PC-3 (cell line): ENCODE data around the gene PTPMT1. TPM values are rescaled to one million over a fixed set of nuclear protein-coding genes. Genes with fewer than 3 reads are reported as not detected.
A peak's percentile ranks its signal among the peaks of the same experiment; 100 is the strongest.

Experiments
- ATAC-seq: fragments of 200-7000 bp; cut with Tn5 transposase; 2 replicates; pipeline ENCODE4 v1.9.1; 2020; ENCODE audit warnings: mild to moderate bottlenecking, moderate library complexity
- BruUV-seq: library from RNA; stranded (reverse); fragments of 400-500 nt; replicated peaks from 2 replicates; lab custom pipeline; 2021; lab: Mats Ljungman, UMichigan
- CTCF ChIA-PET: fragments of 300-600 bp; sonication (Branson Sonifier 250); formaldehyde crosslinking; loops from one replicate; lab custom pipeline; 2022; ENCODE audit warnings: antibody characterized with exemption; lab: Charles Lee
- POLR2A ChIA-PET: fragments of 300-600 bp; sonication (Branson Sonifier 250); formaldehyde crosslinking; loops from one replicate; lab custom pipeline; 2022; ENCODE audit warnings: antibody characterized with exemption; ENCODE audit not compliant: unreplicated experiment; lab: Charles Lee
- DNase-seq: peaks from one replicate; pipeline ENCODE4 v3.0.0-alpha.2; 2015
- H2AFZ ChIP-seq: fragments of 300-600 bp; sonication (generic); 2 replicates; pipeline ENCODE4 v1.6.0; 2016; ENCODE audit warnings: antibody characterized with exemption, low read length
- H3F3A ChIP-seq: fragments of 300-600 bp; sonication (generic); one replicate; pipeline ENCODE4 v1.6.0; 2017; ENCODE audit warnings: antibody characterized with exemption, low read length, control low read depth, mild to moderate bottlenecking; ENCODE audit not compliant: unreplicated experiment
- H3K27ac ChIP-seq: fragments of 300-600 bp; sonication (generic); 2 replicates; pipeline ENCODE4 v1.5.1; 2016; ENCODE audit warnings: mild to moderate bottlenecking, low read length
- H3K27me3 ChIP-seq: fragments of 300-600 bp; sonication (generic); 2 replicates; pipeline ENCODE4 v1.6.1; 2016; ENCODE audit warnings: low read length, mixed read lengths
- H3K36me3 ChIP-seq: fragments of 300-600 bp; sonication (generic); 2 replicates; pipeline ENCODE4 v1.6.1; 2016; ENCODE audit warnings: low read depth, mixed run types, low read length, mixed read lengths
- H3K4me1 ChIP-seq: fragments of 300-600 bp; sonication (generic); 2 replicates; pipeline ENCODE4 v1.5.1; 2016; ENCODE audit warnings: low read length; ENCODE audit not compliant: insufficient read depth
- H3K4me2 ChIP-seq: fragments of 300-600 bp; sonication (generic); 2 replicates; pipeline ENCODE4 v1.6.0; 2016; ENCODE audit warnings: low read length
- H3K4me3 ChIP-seq: fragments of 300-600 bp; sonication (generic); 2 replicates; pipeline ENCODE4 v1.5.1; 2016; ENCODE audit warnings: mild to moderate bottlenecking, low read length, mixed read lengths
- H3K79me2 ChIP-seq: fragments of 300-600 bp; sonication (generic); 2 replicates; pipeline ENCODE4 v1.6.1; 2017; ENCODE audit warnings: low read length, mixed read lengths
- H3K9ac ChIP-seq: fragments of 300-600 bp; sonication (generic); 2 replicates; pipeline ENCODE4 v1.6.0; 2016; ENCODE audit warnings: mild to moderate bottlenecking, low read length
- H3K9me2 ChIP-seq: fragments of 300-600 bp; sonication (generic); replicated peaks from 2 replicates; pipeline ENCODE4 v1.6.1; 2016; ENCODE audit warnings: mixed run types, low read length, mixed read lengths
- H3K9me3 ChIP-seq: fragments of 300-600 bp; sonication (generic); 2 replicates; pipeline ENCODE4 v1.6.1; 2016; ENCODE audit warnings: low read length, mixed read lengths
- H4K20me1 ChIP-seq: fragments of 300-600 bp; sonication (generic); 2 replicates; pipeline ENCODE4 v1.6.1; 2016; ENCODE audit warnings: low read length, mixed read lengths
- CTCF ChIP-seq: fragments of 300-600 bp; sonication (generic); conservative IDR thresholded peaks from 2 replicates; pipeline ENCODE4 v1.5.1; 2017; ENCODE audit warnings: antibody characterized with exemption, low read depth, mild to moderate bottlenecking, low read length
- EZH2 ChIP-seq: fragments of 300-600 bp; sonication (generic); IDR thresholded peaks from one replicate; pipeline ENCODE4 v1.6.1; 2017; ENCODE audit warnings: antibody characterized with exemption, mild to moderate bottlenecking, low read length; ENCODE audit not compliant: unreplicated experiment
- EZH2phosphoT487 ChIP-seq: fragments of 300-600 bp; sonication (generic); IDR thresholded peaks from 2 replicates; pipeline ENCODE4 v1.6.1; 2018; ENCODE audit warnings: mild to moderate bottlenecking, antibody characterized with exemption, low read length, borderline replicate concordance
- intact Hi-C: fragments of 100-400 bp; cut with micrococcal nuclease; formaldehyde crosslinking; loops from 2 replicates; pipeline ENCODE4 v1.9.0; 2023
- total RNA-seq: library from RNA; depleted of rRNA; stranded (reverse); fragments of >200 nt; gene quantifications from 2 replicates; pipeline ENCODE4 v1.2.3, GENCODE V29; 2014

PTPMT1 gene
- total RNA-seq, 1 experiment from 2014 or later, result 212 TPM

DNA sequence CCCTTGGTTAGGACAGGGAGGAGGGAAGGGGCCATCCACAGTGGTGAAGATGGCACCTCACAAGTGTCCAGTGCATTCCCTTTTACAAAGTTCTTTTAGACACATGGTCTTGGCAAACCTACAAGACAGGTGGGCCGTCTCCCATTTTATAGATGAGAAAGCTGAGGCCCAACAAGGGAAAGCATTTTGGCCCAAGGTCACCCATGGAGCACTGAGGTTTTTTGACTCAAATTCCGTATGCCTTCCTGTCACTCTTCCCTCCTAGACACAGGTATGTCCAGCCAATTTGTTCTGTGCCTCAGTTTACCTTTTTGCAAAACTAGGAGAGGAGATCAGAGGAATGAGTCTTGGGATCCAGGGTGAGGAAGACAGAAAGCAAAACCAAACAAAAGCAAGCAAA, 27.6 kb downstream of the PTPMT1 start:
- no peaks in the 10 kb centered on the region for H3F3A ChIP-seq
- H3K9me3 ChIP-seq, result no peaks in the 10 kb centered on the region
- H3K9me2 ChIP-seq, result no peaks in the 10 kb centered on the region
- no peak for TF ChIP-seq CTCF
- no peak for TF ChIP-seq EZH2phosphoT487
- no peak overlapping the region for H3K27ac ChIP-seq
- no peaks in the 10 kb centered on the region for H4K20me1 ChIP-seq
- no peak overlapping the region for H3K4me3 ChIP-seq
- peaks cover 15% of the 10 kb centered on the region for H3K27me3 ChIP-seq
- no peak overlapping the region for H2AFZ ChIP-seq
- H3K9ac ChIP-seq, result no peak overlapping the region
- ATAC-seq (no peak), DNase-seq (no peak)
- POLR2A ChIA-PET, result no interaction called here
- intact Hi-C loops, result no loop called here
- CTCF ChIA-PET, result no interaction called here
- no peak overlapping the region for H3K4me2 ChIP-seq
- no TSS peak for BruUV-seq
- no peaks in the 10 kb centered on the region for H3K36me3 ChIP-seq
- no peaks in the 10 kb centered on the region for H3K79me2 ChIP-seq
- H3K4me1 ChIP-seq, result no peaks in the 10 kb centered on the region

DNA sequence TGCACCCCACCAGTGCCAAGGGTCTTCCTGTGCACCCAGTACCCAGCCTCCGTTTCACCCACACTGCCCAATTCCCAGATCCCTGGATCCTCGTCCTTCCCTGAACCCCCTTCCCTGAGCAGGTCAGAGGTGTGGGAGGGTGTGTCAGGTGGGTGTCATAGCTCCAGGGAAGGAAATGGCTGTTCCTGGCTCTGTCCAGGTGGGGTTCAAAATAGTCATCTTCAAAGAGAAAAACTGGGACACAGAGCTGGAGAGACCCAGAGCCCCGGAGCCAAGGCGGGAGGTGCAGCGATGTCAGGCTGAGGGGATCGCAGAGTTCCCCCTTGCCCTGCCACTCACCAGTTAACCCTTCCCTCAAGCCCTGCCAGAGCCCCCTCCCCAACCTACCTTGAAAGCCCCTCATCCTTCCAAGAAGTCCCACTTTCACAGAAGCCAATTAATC, 28.1 kb downstream of the PTPMT1 start:
- no peak for DNase-seq
- H3K9me3 ChIP-seq, result no peaks in the 10 kb centered on the region
- H3K27me3 ChIP-seq, result peaks cover 15% of the 10 kb centered on the region
- H3K36me3 ChIP-seq, result no peaks in the 10 kb centered on the region
- H3F3A ChIP-seq, result no peaks in the 10 kb centered on the region
- H3K4me1 ChIP-seq, result no peaks in the 10 kb centered on the region
- TF ChIP-seq EZH2, result no peak
- TF ChIP-seq EZH2phosphoT487, result no peak
- no peak for TF ChIP-seq CTCF
- no peak overlapping the region for H3K9ac ChIP-seq
- H3K79me2 ChIP-seq, result no peaks in the 10 kb centered on the region
- ATAC-seq, result no peak
- H3K27ac ChIP-seq, result no peak overlapping the region
- POLR2A ChIA-PET, result no interaction called here
- no peak overlapping the region for H2AFZ ChIP-seq
- BruUV-seq, result no TSS peak
- H3K9me2 ChIP-seq, result no peaks in the 10 kb centered on the region
- CTCF ChIA-PET, result no interaction called here
- H4K20me1 ChIP-seq, result no peaks in the 10 kb centered on the region
- peak overlapping the region; percentile 60 for H3K4me2 ChIP-seq
- no peak overlapping the region for H3K4me3 ChIP-seq
- intact Hi-C loops, result no loop called here

GRCh38 chr11:47593934-47594855, 28.8 kb downstream of the PTPMT1 start, which contains the start of gene C1QTNF4:
Gene C1QTNF4 (minus strand): TSS chr11:47594411. CDS start chr11:47590810, 3,601 bp downstream.
- POLR2A ChIA-PET, result no interaction called here
- BruUV-seq, result no TSS peak
- TF ChIP-seq EZH2phosphoT487 (no peak), CTCF (no peak), EZH2 (no peak)
- Histone ChIP-seq H3K9ac (no peak within 1 kb of the TSS), H3F3A (no peaks in the 10 kb centered on the region), H3K4me2 (peak within 1 kb of the TSS; percentile 60), H2AFZ (no peak within 1 kb of the TSS), H3K4me1 (no peaks in the 10 kb centered on the region), H3K79me2 (no peaks in the 10 kb centered on the region), H3K9me2 (no peaks in the 10 kb centered on the region), H3K36me3 (no peaks in the 10 kb centered on the region), H4K20me1 (no peaks in the 10 kb centered on the region), H3K27me3 (peaks cover 15% of the 10 kb centered on the region), H3K9me3 (no peaks in the 10 kb centered on the region), H3K4me3 (peak within 1 kb of the TSS; percentile 27; the same call in 1 of the 2 replicates), H3K27ac (no peak within 1 kb of the TSS)
- ATAC-seq (no peak), DNase-seq (no peak)
- CTCF ChIA-PET, result no interaction called here
- intact Hi-C loops, result no loop called here
